HepG2 (cell line): Measurements from ENCODE around the gene RILP. TPM values are rescaled to one million over a fixed set of nuclear protein-coding genes. Genes with fewer than 3 reads are reported as not detected.

ENCODE experiments used
- AKAP8 ChIP-seq: sonication (generic); formaldehyde crosslinking; IDR thresholded peaks from 2 replicates; pipeline ENCODE4 v1.5.1; 2020; ENCODE audit warnings: mild to moderate bottlenecking, missing genetic modification reagents
- ATAD3A ChIP-seq: sonication (generic); formaldehyde crosslinking; IDR thresholded peaks from 2 replicates; pipeline ENCODE4 v1.4.0; 2020; ENCODE audit warnings: missing genetic modification reagents
- ATF1 ChIP-seq: IDR thresholded peaks from 2 replicates; pipeline ENCODE4 v1.6.1; 2016; ENCODE audit warnings: mild to moderate bottlenecking, control low read depth
- KMT2A ChIP-seq: sonication (generic); formaldehyde crosslinking; IDR thresholded peaks from 2 replicates; pipeline ENCODE4 v1.4.0; 2020; ENCODE audit warnings: missing genetic modification reagents
- MYC ChIP-seq: sonication (generic); formaldehyde crosslinking; IDR thresholded peaks from 2 replicates; pipeline ENCODE4 v1.9.0; 2021; ENCODE audit warnings: missing genetic modification reagents, borderline replicate concordance
- NRL ChIP-seq: sonication (generic); formaldehyde crosslinking; IDR thresholded peaks from 2 replicates; pipeline ENCODE4 v1.5.0; 2020; ENCODE audit warnings: missing genetic modification reagents, mild to moderate bottlenecking, moderate library complexity, borderline replicate concordance
- PRPF4 ChIP-seq: fragments of 200-400 bp; formaldehyde crosslinking; IDR thresholded peaks from 2 replicates; pipeline ENCODE4 v1.6.1; 2016; ENCODE audit warnings: low read length, low read depth; ENCODE audit not compliant: poor library complexity, severe bottlenecking
- TGIF2 ChIP-seq: IDR thresholded peaks from 2 replicates; pipeline ENCODE4 v1.6.1; 2016; ENCODE audit warnings: control low read depth, missing compliant biosample characterization
- ZBTB38 ChIP-seq: sonication (generic); formaldehyde crosslinking; IDR thresholded peaks from 2 replicates; pipeline ENCODE4 v1.5.1; 2020; ENCODE audit warnings: mild to moderate bottlenecking, missing genetic modification reagents
- ZMYM2 ChIP-seq: sonication (generic); formaldehyde crosslinking; IDR thresholded peaks from 2 replicates; pipeline ENCODE4 v1.8.0; 2022; ENCODE audit warnings: mild to moderate bottlenecking, missing genetic modification reagents
- ZNF501 ChIP-seq: sonication (generic); formaldehyde crosslinking; IDR thresholded peaks from 2 replicates; pipeline ENCODE4 v1.5.1; 2020; ENCODE audit warnings: mild to moderate bottlenecking, moderate library complexity, missing genetic modification reagents
- polyA plus RNA-seq, 8 experiments: library from polyadenylated mRNA; depleted of rRNA in 3 of 8; stranded (reverse) in 7 of 8; unstranded in 1 of 8; fragments of >200 nt; fragmentation: Illumina TruSeq in 4 of 8; extraction: Trizol in 4 of 8; gene quantifications; 2 replicates each; pipeline versions ENCODE4 v1.2.1 to v1.2.3, GENCODE V29; 2011 to 2016; ENCODE audit warnings: low read depth in 4 of 8, missing spikeins in 1 of 8, mixed read lengths in 1 of 8; ENCODE audit not compliant: insufficient read depth in 1 of 8
- total RNA-seq, 5 experiments: library from RNA; depleted of rRNA; stranded (reverse); fragments of >200 nt; fragmentation: Illumina TruSeq; extraction: Trizol; gene quantifications; 2 replicates each; pipeline ENCODE4 v1.2.3, GENCODE V29; 2016; ENCODE audit warnings: low read depth in 1 of 5
- TF ChIP-seq, protein P1 (sequence below): sonication (generic); formaldehyde crosslinking; IDR thresholded peaks from 2 replicates; pipeline ENCODE4 v1.5.1; 2020; ENCODE audit warnings: mild to moderate bottlenecking, missing genetic modification reagents, borderline replicate concordance
- TF ChIP-seq, protein P2 (sequence below): IDR thresholded peaks from 2 replicates; pipeline ENCODE4 v1.6.1; 2016; ENCODE audit warnings: missing compliant biosample characterization, missing genetic modification reagents, borderline replicate concordance
- TF ChIP-seq, protein P3 (sequence below): sonication (generic); formaldehyde crosslinking; IDR thresholded peaks from 2 replicates; pipeline ENCODE4 v1.4.0; 2020; ENCODE audit warnings: missing genetic modification reagents, low read depth, mild to moderate bottlenecking, borderline replicate concordance
- TF ChIP-seq, protein P4 (sequence below): sonication (generic); formaldehyde crosslinking; IDR thresholded peaks from 2 replicates; pipeline ENCODE4 v1.4.0; 2020; ENCODE audit warnings: mild to moderate bottlenecking, missing genetic modification reagents
- TF ChIP-seq, protein P5 (sequence below): sonication (generic); formaldehyde crosslinking; IDR thresholded peaks from 2 replicates; pipeline ENCODE4 v1.8.1; 2023; ENCODE audit warnings: mild to moderate bottlenecking, inconsistent platforms, moderate library complexity, missing genetic modification reagents, borderline replicate concordance
- TF ChIP-seq, protein P6 (sequence below): sonication (generic); formaldehyde crosslinking; IDR thresholded peaks from 2 replicates; pipeline ENCODE4 v1.5.0; 2020; ENCODE audit warnings: missing genetic modification reagents

RILP gene
- total and polyA plus RNA-seq, 2 of the 13 experiments (the other 11 are each of a cell fraction or from before 2014, with no cell fraction given) = 6.6 to 8.1 TPM

DNA sequence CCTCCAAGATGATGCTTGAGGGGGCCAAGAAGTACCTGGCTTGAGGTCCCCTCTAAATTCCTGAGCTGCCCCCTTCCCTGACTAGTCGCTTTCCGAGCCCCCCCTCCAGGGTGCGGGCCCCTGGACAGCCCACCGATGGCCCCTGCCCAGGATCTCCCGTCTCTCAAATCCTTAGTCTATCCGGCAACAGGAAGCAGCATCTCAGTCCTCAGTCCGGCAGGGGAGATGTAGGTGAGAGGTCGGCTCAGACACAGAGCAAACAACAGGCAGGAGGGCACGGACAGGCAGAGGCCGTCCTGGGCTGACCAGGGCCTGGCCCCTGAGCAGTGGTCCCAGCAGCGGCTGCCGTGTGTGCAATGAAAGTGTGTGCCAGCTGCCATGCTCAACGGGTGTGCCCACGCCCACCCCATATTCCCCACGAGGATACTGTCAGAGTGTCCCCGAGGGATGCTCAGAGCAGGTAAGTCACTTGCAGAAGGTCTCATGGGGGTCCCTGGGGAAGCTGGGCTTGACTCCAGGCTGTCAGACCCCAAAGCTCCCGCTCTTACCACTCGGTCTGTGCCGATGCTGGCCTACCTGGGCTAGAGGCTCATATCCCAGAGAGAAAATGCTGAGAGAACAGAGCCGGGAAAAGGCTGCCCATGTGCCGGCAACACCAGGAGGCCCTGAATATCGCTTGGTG lies 28.3 kb downstream of the RILP start (continued):
- TF ChIP-seq ATAD3A (no peak), PRPF4 (no peak), ZMYM2 (CRISPR knock-in tag) (no peak), TGIF2 (CRISPR knock-in tag) (no peak), ZNF501 (no peak), KMT2A (no peak), MYC (no peak), ZBTB38 (CRISPR knock-in tag) (peak; percentile 74), NRL (no peak), AKAP8 (peak; percentile 27; the same call in 1 of the 2 replicates), ATF1 (CRISPR knock-in tag) (no peak)
- TF ChIP-seq, protein P1, sequence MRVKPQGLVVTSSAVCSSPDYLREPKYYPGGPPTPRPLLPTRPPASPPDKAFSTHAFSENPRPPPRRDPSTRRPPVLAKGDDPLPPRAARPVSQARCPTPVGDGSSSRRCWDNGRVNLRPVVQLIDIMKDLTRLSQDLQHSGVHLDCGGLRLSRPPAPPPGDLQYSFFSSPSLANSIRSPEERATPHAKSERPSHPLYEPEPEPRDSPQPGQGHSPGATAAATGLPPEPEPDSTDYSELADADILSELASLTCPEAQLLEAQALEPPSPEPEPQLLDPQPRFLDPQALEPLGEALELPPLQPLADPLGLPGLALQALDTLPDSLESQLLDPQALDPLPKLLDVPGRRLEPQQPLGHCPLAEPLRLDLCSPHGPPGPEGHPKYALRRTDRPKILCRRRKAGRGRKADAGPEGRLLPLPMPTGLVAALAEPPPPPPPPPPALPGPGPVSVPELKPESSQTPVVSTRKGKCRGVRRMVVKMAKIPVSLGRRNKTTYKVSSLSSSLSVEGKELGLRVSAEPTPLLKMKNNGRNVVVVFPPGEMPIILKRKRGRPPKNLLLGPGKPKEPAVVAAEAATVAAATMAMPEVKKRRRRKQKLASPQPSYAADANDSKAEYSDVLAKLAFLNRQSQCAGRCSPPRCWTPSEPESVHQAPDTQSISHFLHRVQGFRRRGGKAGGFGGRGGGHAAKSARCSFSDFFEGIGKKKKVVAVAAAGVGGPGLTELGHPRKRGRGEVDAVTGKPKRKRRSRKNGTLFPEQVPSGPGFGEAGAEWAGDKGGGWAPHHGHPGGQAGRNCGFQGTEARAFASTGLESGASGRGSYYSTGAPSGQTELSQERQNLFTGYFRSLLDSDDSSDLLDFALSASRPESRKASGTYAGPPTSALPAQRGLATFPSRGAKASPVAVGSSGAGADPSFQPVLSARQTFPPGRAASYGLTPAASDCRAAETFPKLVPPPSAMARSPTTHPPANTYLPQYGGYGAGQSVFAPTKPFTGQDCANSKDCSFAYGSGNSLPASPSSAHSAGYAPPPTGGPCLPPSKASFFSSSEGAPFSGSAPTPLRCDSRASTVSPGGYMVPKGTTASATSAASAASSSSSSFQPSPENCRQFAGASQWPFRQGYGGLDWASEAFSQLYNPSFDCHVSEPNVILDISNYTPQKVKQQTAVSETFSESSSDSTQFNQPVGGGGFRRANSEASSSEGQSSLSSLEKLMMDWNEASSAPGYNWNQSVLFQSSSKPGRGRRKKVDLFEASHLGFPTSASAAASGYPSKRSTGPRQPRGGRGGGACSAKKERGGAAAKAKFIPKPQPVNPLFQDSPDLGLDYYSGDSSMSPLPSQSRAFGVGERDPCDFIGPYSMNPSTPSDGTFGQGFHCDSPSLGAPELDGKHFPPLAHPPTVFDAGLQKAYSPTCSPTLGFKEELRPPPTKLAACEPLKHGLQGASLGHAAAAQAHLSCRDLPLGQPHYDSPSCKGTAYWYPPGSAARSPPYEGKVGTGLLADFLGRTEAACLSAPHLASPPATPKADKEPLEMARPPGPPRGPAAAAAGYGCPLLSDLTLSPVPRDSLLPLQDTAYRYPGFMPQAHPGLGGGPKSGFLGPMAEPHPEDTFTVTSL (CRISPR knock-in tag) = no peak
- TF ChIP-seq, protein P2, sequence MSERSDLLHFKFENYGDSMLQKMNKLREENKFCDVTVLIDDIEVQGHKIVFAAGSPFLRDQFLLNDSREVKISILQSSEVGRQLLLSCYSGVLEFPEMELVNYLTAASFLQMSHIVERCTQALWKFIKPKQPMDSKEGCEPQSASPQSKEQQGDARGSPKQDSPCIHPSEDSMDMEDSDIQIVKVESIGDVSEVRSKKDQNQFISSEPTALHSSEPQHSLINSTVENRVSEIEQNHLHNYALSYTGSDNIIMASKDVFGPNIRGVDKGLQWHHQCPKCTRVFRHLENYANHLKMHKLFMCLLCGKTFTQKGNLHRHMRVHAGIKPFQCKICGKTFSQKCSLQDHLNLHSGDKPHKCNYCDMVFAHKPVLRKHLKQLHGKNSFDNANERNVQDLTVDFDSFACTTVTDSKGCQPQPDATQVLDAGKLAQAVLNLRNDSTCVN (CRISPR knock-in tag) = no peak
- TF ChIP-seq, protein P3, sequence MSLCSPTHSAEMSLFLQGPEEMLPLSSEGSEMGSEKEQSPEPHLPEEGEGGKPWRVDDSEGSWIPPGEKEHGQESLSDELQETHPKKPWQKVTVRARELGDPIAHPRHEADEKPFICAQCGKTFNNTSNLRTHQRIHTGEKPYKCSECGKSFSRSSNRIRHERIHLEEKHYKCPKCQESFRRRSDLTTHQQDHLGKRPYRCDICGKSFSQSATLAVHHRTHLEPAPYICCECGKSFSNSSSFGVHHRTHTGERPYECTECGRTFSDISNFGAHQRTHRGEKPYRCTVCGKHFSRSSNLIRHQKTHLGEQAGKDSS (CRISPR knock-in tag) = no peak
- TF ChIP-seq, protein P4, sequence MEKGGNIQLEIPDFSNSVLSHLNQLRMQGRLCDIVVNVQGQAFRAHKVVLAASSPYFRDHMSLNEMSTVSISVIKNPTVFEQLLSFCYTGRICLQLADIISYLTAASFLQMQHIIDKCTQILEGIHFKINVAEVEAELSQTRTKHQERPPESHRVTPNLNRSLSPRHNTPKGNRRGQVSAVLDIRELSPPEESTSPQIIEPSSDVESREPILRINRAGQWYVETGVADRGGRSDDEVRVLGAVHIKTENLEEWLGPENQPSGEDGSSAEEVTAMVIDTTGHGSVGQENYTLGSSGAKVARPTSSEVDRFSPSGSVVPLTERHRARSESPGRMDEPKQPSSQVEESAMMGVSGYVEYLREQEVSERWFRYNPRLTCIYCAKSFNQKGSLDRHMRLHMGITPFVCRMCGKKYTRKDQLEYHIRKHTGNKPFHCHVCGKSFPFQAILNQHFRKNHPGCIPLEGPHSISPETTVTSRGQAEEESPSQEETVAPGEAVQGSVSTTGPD (CRISPR knock-in tag) = no peak
- TF ChIP-seq, protein P5, sequence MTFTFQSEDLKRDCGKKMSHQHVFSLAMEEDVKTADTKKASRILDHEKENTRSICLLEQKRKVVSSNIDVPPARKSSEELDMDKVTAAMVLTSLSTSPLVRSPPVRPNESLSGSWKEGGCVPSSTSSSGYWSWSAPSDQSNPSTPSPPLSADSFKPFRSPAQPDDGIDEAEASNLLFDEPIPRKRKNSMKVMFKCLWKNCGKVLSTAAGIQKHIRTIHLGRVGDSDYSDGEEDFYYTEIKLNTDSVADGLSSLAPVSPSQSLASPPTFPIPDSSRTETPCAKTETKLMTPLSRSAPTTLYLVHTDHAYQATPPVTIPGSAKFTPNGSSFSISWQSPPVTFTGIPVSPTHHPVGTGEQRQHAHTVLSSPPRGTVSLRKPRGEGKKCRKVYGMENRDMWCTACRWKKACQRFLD (CRISPR knock-in tag) = no peak
- TF ChIP-seq, protein P6, sequence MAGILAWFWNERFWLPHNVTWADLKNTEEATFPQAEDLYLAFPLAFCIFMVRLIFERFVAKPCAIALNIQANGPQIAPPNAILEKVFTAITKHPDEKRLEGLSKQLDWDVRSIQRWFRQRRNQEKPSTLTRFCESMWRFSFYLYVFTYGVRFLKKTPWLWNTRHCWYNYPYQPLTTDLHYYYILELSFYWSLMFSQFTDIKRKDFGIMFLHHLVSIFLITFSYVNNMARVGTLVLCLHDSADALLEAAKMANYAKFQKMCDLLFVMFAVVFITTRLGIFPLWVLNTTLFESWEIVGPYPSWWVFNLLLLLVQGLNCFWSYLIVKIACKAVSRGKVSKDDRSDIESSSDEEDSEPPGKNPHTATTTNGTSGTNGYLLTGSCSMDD (CRISPR knock-in tag) = no peak
